Hematopoietic multipotent progenitor cell (in vitro differentiated cells): ENCODE data around the gene KLHL2. TPM values are rescaled to one million over a fixed set of nuclear protein-coding genes. Genes with fewer than 3 reads are reported as not detected.
"Not testable (repeated sequence)": the region's sequence is repeated elsewhere in the genome, so short reads cannot be mapped to it uniquely, and the experiment has no call there.

Experiments
- DNase-seq, 3 donors: peaks; one replicate each; pipeline ENCODE4 v3.0.0-alpha.2; 2011 to 2015; ENCODE audit warnings: low read depth in 2 of 3, low spot score in 2 of 3
- total RNA-seq: library from RNA; depleted of rRNA; stranded (reverse); fragments of >200 nt; gene quantifications from one replicate; pipeline ENCODE4 v1.2.3, GENCODE V29; 2012

KLHL2 gene
- total RNA-seq, 1 donor = 5.4 TPM

GRCh38 chr4:165324918-165325304, 117.5 kb downstream of the KLHL2 start:
- DNase-seq = no peak

GRCh38 chr4:165325732-165326512, 118.6 kb downstream of the KLHL2 start:
- DNase-seq = peak in 1 of 3 donors; percentile 34

GRCh38 chr4:165326831-165327210, 119.5 kb downstream of the KLHL2 start:
- no peak for DNase-seq

GRCh38 chr4:165327211-165328100, 120.1 kb downstream of the KLHL2 start, which contains the start of gene MSMO1:
MSMO1 (plus strand) TSS chr4:165327669; CDS start chr4:165333371, 5,702 bp downstream.
- DNase-seq = peak; percentile 94 to 99 (median 99)

- DNase-seq = no peak
Measured at GRCh38 chr4:165328101-165328425, 120.7 kb downstream of the KLHL2 start.

- no peak for DNase-seq
Measured at GRCh38 chr4:165328708-165329107, 121.3 kb downstream of the KLHL2 start.

- no peak for DNase-seq
Measured at GRCh38 chr4:165330071-165330470, 122.7 kb downstream of the KLHL2 start.

GRCh38 chr4:165330666-165331065, 123.3 kb downstream of the KLHL2 start:
- no peak for DNase-seq

- no peak for DNase-seq
Measured at GRCh38 chr4:165331359-165331758, 124.0 kb downstream of the KLHL2 start.

- DNase-seq = no peak
Measured at GRCh38 chr4:165331823-165332222, 124.5 kb downstream of the KLHL2 start.

- DNase-seq = no peak
Measured at GRCh38 chr4:165332502-165332901, 125.1 kb downstream of the KLHL2 start.

GRCh38 chr4:165335163-165335703, 127.9 kb downstream of the KLHL2 start:
- DNase-seq = no peak

GRCh38 chr4:165336743-165337142, 129.4 kb downstream of the KLHL2 start:
- no peak for DNase-seq

- not testable (repeated sequence) for DNase-seq
Measured at GRCh38 chr4:165342340-165342739, 135.0 kb downstream of the KLHL2 start.

- peak in 2 of 3 donors; percentile 23 to 58 for DNase-seq
Measured at GRCh38 chr4:165343353-165344191, 136.2 kb downstream of the KLHL2 start.

GRCh38 chr4:165345666-165346417, 138.5 kb downstream of the KLHL2 start:
- no peak for DNase-seq

GRCh38 chr4:165347647-165348569, 140.5 kb downstream of the KLHL2 start:
- no peak for DNase-seq

- no peak for DNase-seq
Measured at GRCh38 chr4:165351359-165352130, 144.2 kb downstream of the KLHL2 start.
